AG20443 (cell line): ENCODE results near the gene CACNA1C.

Experiments used
- DNase-seq: peaks from one replicate; pipeline ENCODE4 v3.0.0; 2012; ENCODE audit warnings: low spot score, mixed read lengths

Gene CACNA1C

DNA sequence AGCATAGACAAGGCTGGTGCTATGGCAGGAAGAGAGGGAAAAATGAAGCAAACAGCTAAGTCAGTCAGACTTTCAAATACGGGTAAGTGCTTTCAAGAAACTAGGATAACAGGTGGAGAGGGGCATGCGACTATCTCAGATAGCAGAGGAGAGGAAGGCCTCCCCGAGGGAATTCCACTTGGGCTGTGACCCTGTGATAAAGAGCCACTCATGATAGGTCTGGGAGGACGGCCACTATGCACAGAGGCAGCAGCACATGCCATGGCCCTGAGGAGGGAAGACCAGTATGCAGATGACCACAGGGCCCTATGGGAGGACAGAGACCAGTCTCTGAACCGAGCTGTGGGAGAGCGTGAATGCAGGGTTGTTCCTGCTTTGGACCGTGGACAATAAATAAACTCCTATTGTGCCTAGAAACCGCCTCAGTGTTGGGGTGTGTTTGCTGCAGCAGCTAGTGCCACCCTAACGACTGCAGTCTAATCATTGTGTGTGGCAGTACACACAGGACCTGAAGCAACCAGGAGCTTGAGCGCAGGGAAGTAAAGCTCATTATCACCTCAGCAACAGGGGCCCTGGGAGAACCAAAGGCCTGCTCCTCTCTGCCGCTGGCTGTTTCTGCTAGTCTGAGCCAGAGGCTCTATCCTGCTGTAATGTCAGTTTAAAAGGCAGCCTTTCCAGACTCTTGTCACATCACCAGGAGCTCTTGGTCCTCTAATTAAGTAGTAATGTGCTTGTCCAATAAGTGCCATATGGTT lies 119.1 kb downstream of the CACNA1C start:
- DNase-seq, result no peak

DNA sequence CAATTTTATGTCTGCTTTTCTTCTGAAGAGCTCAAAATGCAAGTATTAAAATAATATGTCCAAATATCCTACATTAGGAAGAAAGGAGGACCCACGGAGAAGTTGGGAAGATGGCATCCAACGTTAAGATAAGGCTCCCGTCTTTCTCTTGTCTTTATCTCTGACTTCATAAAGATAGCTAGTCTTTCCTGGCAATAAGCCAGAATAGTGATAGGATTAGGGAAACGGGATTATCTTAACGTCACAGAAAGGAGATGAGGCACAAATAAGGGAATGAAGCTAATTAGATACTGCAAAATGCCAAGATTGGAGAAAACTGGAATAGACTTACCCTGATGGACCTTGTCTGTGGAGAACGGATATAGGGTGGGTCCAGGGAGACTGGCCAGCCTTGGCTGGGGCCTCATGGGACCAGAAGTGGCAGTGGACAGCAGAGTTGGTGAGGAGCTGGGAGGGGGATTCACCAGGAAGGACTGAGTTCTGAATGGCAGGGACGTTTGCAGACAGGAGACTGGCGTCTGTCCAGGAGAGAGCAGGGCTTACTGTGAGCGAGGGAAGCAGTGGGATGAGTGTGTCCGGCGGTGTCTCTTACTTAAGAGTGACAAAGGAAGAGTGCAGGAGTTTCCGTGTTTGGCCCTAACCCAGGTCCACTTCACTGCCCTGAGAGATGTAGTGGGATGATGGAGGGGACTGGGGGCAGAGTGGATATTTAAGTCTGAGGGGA lies 119.9 kb downstream of the CACNA1C start:
- no peak for DNase-seq

DNA sequence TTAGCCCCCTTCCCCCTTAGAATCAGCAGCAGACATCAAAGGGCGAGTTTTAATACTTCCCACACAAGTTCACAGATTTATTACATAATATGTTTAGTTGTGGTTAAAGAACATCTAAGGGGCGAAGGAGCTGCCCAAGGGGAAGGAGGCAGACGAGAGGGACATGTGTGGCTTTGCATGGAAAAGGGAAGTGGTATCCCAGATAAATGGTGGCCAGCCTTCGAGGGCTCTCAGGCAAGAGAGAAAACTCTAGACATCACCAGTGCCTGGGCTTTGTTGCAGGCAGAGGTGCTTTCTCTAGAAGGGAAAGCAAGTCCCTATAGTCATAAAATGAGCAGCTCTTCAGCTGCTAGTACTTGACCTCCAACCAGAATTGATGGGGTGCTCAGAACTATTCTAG lies 121.2 kb downstream of the CACNA1C start:
- no peak for DNase-seq

DNA sequence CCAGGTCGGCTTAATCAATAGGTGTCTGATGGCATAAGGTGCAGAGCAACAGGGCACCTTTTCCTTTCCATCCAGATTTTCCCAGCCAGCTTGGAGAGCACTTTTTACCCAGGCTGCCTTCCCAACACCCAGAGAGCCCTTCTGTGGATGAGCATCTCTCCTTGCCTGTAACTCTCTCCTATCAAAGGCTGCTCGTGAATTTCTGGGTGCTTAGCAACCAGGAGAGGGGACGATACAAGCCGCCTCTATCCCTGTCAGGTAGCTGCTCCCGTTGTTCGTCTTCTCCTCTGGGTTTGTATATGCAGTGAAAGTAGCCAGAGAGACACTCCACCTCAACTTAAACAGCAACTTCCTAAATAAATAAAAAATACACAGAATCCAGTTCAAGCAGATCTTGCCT lies 124.2 kb downstream of the CACNA1C start:
- no peak for DNase-seq

DNA sequence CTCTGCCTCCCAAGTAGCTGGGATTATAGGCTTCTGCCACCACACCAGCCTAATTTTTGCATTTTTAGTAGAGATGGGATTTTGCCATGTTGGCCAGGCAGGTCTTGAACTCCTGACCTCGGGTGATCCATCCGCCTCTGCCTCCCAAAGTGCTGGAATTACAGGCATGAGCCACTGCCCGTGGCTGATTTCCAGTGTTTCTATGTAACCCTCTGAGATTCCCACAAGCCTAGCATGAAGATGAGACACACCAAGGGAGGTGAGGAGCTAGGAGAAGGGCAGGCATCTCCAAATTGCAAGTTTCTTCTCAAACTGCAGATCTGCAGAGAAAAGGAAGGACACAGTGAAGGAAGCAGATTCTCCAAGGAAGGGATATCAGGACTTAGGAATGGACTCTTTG lies 125.0 kb downstream of the CACNA1C start:
- no peak for DNase-seq

DNA sequence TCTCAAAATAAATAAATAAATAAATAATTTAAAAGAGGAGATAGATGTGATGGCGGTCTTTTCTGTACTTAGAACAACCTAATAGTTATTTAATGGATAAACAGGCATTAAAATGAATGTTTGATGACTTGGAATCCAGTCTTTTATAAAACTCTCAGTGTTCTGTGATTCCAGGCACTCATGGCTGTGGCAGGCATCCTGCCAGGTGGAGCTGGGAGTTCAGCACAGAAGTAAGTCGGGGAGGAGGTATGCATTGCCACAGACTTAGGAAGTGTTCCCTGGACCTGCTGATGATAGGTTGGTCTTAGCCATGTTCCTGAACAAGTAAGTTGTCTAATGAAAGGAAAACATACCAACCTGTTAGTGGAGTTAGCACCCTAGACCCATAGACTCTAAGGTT lies 126.3 kb downstream of the CACNA1C start:
- DNase-seq, result no peak

DNA sequence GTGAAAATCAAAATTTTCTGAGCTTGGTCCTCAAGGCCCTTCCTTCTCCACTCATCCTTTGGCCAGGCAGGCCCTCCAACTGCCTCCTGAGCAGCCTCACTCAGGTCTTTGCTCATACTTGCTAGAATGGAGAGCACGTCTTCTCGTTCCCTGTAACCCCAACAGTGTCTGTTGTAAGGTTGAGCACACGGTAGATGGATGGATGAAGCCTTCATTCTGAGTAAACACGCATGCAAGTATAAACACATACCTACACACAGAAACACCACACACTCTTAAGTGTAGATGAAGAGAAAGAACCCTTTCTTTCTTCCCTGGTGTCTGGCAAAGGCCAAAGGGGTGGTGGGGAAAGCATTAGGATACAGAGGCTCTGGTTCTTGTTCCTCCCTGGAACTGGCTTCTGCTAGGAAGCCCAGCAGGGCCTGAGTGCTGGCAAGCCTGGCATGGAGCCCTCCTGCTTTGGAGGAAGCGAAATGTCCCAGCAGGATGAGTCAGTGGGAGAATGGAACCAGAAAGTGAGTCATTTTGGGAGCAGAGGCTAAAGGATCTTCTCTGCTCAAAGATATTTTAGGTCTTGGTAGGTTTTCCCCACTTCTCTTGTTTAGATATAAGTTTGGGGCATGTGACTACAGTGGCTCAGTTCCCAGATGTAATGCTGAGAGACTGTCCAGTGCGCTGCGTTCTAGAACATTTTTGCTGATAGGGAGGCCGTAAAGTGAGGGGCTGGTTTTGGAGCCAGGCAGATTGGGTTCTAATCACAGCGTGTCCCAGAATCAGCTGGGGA lies 127.4 kb downstream of the CACNA1C start:
- peak; percentile 92 for DNase-seq

DNA sequence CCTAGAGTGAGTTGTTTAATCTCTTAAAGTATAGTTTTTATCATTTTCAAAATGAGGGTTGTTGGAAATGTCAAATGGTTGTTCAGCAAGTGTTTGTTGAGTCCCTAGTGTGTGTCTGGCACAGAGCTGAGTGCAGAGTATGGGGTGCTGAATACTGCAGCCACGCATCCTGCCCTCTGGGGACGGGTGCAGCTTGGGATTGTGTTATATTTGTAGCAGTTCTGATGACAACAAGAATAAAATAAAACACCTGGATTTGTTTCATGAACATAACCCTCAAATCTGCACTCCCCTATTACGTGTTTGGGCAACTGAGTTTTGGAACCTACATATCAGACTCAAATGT lies 127.9 kb downstream of the CACNA1C start:
- no peak for DNase-seq

DNA sequence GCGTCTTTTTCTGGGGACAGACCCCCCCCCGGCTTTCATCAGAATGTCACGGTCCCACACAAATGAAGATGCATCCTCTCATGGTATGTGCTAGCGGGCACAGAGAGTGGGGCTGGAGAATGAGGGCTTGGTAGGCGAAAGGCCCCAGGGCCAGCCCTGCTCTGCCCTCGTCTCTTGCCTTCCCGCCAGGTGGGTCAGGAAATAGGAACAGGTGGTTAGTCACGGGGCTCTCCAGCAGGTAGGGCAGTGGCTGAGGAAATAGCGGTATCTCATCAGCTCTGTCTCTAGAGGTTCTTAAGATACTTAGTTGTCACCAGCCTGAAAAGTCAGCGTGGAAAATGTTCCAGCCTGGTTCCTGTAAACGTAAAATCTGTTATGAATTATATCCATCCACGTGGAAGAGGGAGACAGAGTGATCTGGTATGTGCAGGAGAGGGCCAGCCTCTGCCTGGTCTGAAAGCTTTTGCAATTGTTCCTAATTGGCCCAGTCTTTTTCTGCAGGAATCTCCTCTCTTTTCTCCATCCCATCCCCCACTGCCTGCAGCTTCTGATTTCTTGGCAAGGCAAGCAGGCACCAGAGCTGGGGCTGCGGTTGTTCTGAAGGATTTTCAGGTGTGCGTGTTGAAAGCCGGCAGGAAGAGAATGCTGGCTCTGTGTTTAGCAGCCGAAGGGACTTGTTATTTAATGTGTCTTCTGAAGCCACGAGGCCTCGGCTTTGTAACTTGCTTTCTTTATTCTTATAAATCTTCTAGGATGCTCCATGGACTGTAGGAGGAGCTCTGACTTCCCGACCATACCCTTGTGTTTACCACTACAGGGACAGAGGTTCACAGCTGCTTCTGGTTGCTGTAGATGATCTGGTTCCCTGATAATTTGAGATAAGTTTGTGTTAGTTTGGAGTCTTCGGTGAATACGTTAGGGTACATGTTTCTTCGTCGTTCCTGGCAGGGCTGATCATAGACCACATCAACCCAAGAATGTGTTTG lies 131.1 kb downstream of the CACNA1C start:
- DNase-seq, result peak; percentile 80

DNA sequence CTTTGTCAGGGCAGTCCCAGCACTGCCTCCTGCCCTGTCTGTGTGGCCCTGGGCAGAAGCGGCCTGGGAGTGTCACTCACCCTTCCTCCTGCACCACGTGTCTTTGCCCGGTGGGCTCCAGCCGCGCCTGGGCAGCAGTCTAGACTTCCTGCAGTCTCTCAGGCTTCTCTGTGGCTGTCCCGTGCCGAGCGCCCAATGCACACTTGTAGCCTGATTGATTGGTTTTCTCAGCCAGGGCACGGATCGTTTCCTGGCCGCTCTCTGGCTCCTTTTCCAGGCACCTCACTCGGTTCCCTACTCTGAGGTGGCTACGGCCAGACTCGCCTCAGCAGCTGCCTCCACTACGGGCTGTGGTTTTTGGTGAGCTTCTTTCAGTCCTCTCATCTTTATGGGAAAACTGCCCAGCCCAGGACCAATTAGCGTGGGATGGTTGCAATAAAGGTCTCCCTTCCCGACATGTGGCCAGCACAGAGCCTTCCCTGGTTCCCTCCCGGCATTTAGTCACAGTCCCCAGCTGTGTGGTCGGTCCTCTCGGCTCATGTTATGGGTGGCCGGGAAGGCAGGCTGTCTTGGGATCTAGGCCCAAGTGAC lies 133.1 kb downstream of the CACNA1C start:
- no peak for DNase-seq

DNA sequence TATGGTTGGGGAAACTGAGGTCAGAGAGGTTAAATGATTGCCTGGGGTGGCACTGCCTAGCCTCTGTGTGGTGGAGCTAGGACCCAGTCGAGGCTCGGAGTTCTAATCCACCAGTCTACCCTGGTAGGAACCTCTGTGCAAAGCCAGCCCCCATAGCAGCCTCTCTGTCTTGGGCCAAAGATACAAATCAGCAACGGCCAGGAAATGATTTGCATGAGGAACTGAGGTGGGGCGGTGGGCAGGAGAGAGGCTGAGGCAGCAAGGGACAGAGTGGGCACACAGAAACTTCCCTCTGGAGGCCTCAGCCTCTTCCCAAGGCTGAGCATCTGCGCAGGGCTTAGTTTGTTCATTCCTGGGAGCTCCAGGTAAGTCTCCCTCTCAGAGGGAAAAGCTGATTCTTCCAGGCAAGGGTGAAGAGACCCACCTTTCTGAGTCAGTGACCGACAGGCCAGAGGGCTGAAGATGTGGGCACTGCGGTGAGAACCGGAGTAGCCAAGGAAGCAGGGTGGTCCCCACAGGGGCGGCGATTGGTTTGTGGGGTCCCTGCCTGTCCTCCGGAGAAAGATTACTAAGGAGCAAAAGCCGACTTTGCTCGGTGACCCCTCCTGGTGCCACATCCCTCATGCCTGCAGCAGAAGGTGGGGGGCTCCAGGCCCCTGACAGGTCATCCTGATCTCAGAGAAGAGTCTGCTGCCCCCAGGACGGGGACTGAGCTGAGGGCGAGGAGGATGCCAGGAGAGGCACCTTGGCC lies 134.6 kb downstream of the CACNA1C start:
- DNase-seq, result no peak

DNA sequence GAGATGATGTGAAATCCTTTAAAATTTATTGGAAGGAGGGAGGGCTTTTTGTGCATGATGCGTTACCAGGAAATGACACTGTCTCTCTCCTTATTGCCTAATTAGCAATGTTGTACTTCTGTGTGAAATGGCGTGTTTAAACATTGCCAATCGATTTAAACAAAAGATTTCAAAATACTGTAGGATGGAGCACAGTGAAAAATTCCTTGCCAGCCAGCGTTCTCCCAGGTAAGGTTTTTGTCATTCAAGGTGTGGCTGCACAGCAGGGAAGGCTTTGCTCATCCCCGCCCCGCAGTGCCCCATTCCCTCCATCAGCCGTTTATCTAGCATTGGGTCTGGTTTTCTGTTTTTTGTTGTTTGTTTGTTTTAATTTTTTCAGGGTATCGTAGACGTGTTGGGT lies 137.3 kb downstream of the CACNA1C start:
- DNase-seq, result no peak

DNA sequence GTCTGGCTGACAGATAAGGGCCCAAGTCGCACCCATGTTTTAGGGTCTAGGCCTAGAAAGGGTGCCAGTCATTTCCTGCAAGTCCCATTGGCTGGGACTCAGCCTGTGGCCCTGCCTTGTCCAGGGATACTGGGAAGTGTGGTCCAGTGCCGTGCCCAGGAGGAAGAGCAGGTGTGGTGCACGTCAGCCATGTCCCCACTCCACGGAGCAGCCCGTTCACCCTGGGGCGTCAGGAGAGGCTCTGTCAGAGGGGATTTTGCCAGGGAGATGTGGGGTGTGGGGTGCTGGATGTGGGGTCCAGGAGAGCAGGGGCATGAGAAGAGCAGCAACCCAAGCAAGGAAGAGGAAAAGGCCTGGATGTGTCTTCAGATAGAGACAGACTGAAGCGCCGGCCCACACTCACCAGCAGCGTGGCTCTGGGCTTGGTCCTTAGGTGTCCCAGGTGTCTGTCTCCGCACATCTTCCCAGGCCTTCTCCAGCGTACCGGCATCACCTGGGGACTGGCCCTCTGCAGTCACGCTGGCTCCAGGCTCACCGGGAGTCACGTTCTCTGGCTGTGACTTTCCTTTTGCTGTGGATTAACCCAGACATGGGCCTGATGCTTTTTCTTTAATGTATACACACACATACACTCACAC lies 138.2 kb downstream of the CACNA1C start:
- DNase-seq, result no peak

DNA sequence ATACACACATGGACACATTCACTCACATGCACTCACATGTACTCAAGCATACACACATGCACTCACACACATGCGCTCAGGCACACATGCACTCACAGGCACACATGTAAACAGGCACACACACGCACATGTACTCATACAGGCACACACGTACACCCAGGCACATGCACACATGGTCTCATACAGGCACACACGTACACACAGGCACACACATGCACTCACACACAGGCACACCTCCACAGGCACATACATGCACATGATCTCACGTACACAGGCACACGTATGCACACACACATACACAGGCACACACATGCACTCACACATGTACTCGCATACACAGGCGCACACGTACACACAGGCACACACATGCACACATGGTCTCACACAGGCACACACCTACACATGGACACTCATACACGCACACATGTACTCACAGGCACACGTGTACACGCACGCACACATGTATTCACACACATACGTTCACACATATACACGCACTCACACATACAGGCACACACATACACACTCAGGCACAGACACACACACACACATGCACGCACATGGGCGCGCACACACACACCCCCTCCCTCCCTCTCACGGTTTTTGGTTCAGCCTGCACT lies 138.9 kb downstream of the CACNA1C start:
- no peak for DNase-seq

DNA sequence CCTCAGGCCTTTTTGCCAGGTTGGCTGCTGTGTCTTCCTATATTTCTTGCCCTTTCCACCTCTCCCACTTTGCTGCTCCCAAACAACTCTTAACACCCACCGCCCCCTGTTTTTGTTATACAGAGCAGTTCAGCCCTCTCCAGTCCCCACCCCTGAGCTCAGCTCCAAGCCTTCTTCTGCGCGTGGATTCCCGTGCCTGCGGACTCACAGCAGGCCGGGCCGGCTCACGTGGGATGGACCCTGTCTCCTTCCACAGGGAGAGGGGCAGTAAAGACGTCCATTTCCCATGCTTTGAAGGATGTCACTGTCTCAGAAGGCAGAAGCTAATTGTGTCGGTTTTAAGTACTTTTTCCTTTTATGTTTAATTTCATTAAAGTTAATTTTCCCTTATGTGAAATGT lies 139.4 kb downstream of the CACNA1C start:
- no peak for DNase-seq

DNA sequence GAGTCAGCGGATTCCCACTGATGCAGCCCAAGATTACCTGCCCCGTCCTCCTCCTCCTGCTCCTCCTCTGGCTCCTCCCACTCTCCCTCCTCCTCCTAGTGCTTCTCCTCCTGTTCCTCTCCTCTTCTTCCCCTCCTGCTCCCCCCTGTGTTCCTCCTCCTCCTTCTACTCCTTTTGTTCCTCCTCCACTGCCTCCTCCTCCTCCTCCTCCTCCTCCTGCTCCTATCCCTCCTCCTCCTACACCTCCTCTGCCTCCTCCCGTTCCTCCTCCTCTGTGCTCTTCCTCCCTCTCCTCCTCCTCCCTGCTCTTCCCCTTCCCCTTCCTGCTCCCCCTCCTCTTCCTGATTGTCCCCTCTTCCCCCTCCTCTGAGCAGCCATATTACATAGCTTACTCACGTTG lies 141.3 kb downstream of the CACNA1C start:
- no peak for DNase-seq

DNA sequence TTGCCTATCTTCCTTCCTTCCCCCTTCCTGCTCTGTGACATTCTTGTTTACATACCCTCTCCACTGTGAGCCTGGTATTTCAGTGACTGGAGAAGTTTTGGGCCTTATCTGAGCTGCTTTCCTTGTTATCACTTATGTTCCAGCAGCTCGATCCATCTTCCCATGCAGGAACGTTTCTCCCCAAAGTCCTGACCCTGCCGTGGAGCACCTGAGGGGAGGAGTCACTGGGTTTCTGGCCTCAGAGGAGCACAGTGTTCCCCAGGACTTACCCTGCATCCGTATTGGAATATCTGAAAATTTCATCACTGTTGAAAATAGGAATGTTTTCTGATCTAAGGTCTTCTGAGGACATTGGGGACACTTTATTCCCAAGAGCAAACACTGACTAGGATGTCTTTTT lies 141.8 kb downstream of the CACNA1C start:
- DNase-seq, result no peak

DNA sequence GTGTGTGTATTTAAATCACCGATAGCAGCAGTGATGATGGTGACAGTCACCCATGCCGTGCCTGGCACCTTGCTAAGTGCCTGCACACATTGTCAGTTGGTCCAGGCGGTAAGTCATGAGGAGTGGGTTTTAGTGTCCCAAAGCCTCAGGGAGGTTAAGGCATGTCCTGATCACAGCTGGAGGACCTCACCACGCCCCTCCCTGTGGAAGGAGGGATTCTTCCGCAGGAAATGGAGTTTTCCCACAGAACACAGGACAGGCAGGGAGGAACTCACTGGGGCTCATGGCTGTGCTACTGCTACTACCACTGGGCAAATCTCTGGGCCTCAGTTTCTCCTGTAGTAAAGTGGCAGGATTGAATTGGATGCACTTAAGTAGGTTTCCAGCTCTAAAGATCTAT lies 142.3 kb downstream of the CACNA1C start:
- DNase-seq, result no peak

DNA sequence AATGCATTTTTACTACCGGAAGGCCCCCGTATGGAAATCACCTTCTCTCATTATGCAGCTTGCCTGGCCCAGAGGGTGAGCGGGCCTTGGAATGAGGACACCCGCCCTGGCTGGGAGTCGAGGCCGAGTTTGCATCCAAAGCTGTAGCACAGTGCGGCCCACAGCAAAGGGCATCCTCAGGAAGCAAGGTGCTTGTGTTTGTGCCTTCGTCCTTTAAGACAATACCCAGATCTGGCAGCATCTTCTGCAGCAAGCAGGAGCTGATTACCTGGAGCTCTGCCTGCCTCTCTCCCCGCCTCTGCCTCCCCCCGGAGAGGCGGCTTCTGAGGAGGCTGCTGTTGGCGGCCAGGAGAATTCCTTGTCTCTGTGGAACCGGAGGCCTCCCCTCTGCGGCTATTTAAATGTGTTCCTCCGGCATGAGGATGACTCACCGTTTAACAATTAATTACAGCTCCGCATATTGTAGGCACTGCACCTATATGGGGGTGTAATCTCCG lies 145.3 kb downstream of the CACNA1C start:
- peak; percentile 59 for DNase-seq

DNA sequence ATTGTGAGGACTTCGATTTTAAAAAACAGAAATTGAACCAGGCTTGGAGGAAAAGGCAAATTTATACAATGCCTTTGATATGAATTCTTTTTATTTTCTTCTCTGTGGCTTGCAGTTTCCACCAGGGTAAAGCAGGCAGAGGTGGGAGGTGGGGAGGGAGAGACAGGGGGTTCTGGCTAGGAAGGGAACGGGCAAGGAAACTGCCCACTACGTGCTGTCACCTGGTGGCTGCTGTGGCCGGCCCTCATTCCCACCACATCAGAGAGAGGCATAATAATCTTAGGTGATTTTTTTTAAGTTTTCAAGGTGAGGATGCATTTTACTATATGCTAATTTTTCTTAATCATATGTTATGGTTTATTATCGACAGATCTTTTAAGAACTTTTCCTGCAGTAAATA lies 145.8 kb downstream of the CACNA1C start:
- DNase-seq, result no peak
